OCI-LY7 (cell line): ENCODE measurements around the gene TMED8. TPM values are rescaled to one million over a fixed set of nuclear protein-coding genes. Genes with fewer than 3 reads are reported as not detected.

Experiments used
- BruUV-seq: library from RNA; stranded (reverse); fragments of 400-500 nt; replicated peaks from 2 replicates; lab custom pipeline; 2021; lab: Mats Ljungman, UMichigan
- CTCF ChIA-PET: fragments of 300-600 bp; sonication (Branson Sonifier 250); formaldehyde crosslinking; loops from one replicate; lab custom pipeline; 2022; ENCODE audit warnings: antibody characterized with exemption; ENCODE audit not compliant: unreplicated experiment; lab: Charles Lee
- POLR2A ChIA-PET: fragments of 300-600 bp; sonication (Branson Sonifier 250); formaldehyde crosslinking; loops from one replicate; lab custom pipeline; 2022; ENCODE audit warnings: antibody characterized with exemption; lab: Charles Lee
- DNase-seq: peaks from one replicate; pipeline ENCODE4 v3.0.0-alpha.2; 2015; ENCODE audit warnings: low spot score
- H2AFZ ChIP-seq: fragments of 200-600 bp; sonication (generic), shearing (Covaris generic); 2 replicates; pipeline ENCODE4 v1.6.1; 2014; ENCODE audit warnings: mild to moderate bottlenecking, antibody characterized with exemption, low read length, moderate library complexity
- H3K27ac ChIP-seq: fragments of 200-600 bp; sonication (generic); 2 replicates; pipeline ENCODE4 v1.5.1; 2014; ENCODE audit warnings: mixed run types, low read depth, mild to moderate bottlenecking, moderate library complexity, low read length, inconsistent platforms; ENCODE audit not compliant: poor library complexity, severe bottlenecking
- H3K36me3 ChIP-seq: fragments of 200-600 bp; sonication (generic); 2 replicates; pipeline ENCODE4 v1.6.1; 2014; ENCODE audit warnings: mild to moderate bottlenecking, antibody characterized with exemption, low read length, moderate library complexity, mixed read lengths; ENCODE audit not compliant: insufficient read depth
- H3K4me1 ChIP-seq: fragments of 200-600 bp; sonication (generic); 2 replicates; pipeline ENCODE4 v1.5.1; 2014; ENCODE audit warnings: mild to moderate bottlenecking, low read length; ENCODE audit not compliant: insufficient read depth, poor library complexity, severe bottlenecking
- H3K4me2 ChIP-seq: fragments of 200-600 bp; sonication (generic); 2 replicates; pipeline ENCODE4 v1.6.1; 2014; ENCODE audit warnings: mild to moderate bottlenecking, low read length
- H3K4me3 ChIP-seq: fragments of 200-600 bp; sonication (generic); 2 replicates; pipeline ENCODE4 v1.5.1; 2014; ENCODE audit warnings: mild to moderate bottlenecking, low read depth, low read length; ENCODE audit not compliant: poor library complexity, severe bottlenecking
- H3K79me2 ChIP-seq: fragments of 200-600 bp; sonication (generic); 2 replicates; pipeline ENCODE4 v1.6.1; 2016; ENCODE audit warnings: low read depth, mild to moderate bottlenecking, low read length, moderate library complexity, mixed read lengths; ENCODE audit not compliant: insufficient read depth
- H3K9me2 ChIP-seq: fragments of 200-600 bp; sonication (generic); 2 replicates; pipeline ENCODE4 v1.6.1; 2016; ENCODE audit warnings: mild to moderate bottlenecking, low read length, mixed read lengths; ENCODE audit not compliant: insufficient read depth
- H3K9me3 ChIP-seq: fragments of 200-600 bp; sonication (generic); 2 replicates; pipeline ENCODE4 v1.6.1; 2014; ENCODE audit warnings: mild to moderate bottlenecking, mixed run types, low read length, mixed read lengths
- H4K20me1 ChIP-seq: fragments of 200-600 bp; sonication (generic); 2 replicates; pipeline ENCODE4 v1.6.1; 2014; ENCODE audit warnings: mild to moderate bottlenecking, antibody characterized with exemption, low read length, moderate library complexity, mixed read lengths; ENCODE audit not compliant: insufficient read depth
- CTCF ChIP-seq: fragments of 200-600 bp; sonication (generic); conservative IDR thresholded peaks from 2 replicates; pipeline ENCODE4 v1.5.1; 2014; ENCODE audit warnings: mild to moderate bottlenecking, antibody characterized with exemption, low read length, moderate library complexity, mixed read lengths
- EZH2phosphoT487 ChIP-seq: fragments of 200-600 bp; sonication (generic); IDR thresholded peaks from 2 replicates; pipeline ENCODE4 v1.6.1; 2018; ENCODE audit warnings: low read depth, borderline replicate concordance, mild to moderate bottlenecking, mixed run types, antibody characterized with exemption, low read length, moderate library complexity, mixed read lengths
- intact Hi-C: fragments of 100-400 bp; cut with micrococcal nuclease; formaldehyde crosslinking; loops from one replicate; pipeline ENCODE4 v1.10.0; 2022; ENCODE audit not compliant: unreplicated experiment
- total RNA-seq, 2 experiments: library from RNA; depleted of rRNA in 1 of 2; stranded (reverse); fragments of >200 nt in 1 of 2; shearing (Covaris generic) in 1 of 2; gene quantifications; 2 replicates each; pipeline ENCODE4 v1.2.3, GENCODE V29; 2014 to 2022

The TMED8 gene
- total RNA-seq, 2 experiments from 2014 or later = 21.9 to 45.4 TPM

DNA sequence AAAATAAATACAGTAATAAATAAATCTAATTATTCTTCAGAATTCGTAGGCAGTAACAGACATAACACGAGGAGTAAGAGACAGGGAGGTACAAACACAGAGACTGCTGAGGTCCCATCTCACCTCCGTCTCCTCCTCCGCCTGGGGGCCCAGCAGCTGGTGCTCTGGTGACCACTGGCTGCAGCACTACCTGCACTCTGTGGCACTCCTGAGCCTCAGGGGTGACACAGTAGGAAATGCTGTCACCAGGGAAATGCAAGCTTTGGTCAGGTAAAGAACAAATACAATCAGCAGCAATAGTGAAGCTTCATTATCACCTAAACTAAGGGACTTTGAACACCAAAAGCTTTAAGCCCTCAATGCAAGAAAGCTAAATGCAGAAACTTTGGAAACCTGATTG is 36.5 kb downstream of the TMED8 start:
- ChIA-PET POLR2A (interaction anchor here (0.7 to 1.1 kb wide), 2 partner anchors 19 to 37 kb away, joined by 5 read pairs; partner anchors contain the start of genes SAMD15 and TMED8), CTCF (no interaction called here)
- TF ChIP-seq CTCF (no peak), EZH2phosphoT487 (no peak)
- no peaks in the 10 kb centered on the region for H4K20me1 ChIP-seq
- H2AFZ ChIP-seq = no peak overlapping the region
- no peaks in the 10 kb centered on the region for H3K79me2 ChIP-seq
- BruUV-seq = no TSS peak
- H3K4me1 ChIP-seq = no peaks in the 10 kb centered on the region
- no peaks in the 10 kb centered on the region for H3K9me3 ChIP-seq
- peaks cover 97% of the 10 kb centered on the region for H3K36me3 ChIP-seq
- H3K27ac ChIP-seq = no peak overlapping the region
- H3K9me2 ChIP-seq = no peaks in the 10 kb centered on the region
- no peak for DNase-seq
- no peak overlapping the region for H3K4me2 ChIP-seq
- H3K4me3 ChIP-seq = no peak overlapping the region
- intact Hi-C loops = no loop called here

DNA sequence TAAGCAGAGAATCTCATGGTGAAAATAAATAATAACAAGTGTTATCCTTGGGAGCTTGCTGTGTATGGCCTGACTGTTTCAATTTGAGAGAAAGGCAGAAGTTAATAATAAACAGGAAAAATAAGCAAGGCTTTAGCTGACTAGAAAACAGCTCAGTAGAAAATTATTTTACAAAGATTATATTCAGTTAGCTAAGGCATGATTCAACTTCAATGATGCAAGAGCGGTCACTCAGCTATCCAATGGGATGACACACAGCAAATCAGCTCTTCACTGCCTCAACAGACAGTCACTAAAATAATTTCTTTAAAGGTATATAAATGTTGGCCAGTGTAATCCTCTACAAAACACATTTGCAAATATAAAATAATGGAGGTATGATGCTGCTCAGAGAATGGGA is 37.5 kb downstream of the TMED8 start:
- no peaks in the 10 kb centered on the region for H3K9me2 ChIP-seq
- no peaks in the 10 kb centered on the region for H3K4me1 ChIP-seq
- CTCF ChIA-PET = no interaction called here

More for the DNA sequence above, 37.5 kb downstream of the TMED8 start:
- intact Hi-C loops = no loop called here
- BruUV-seq = no TSS peak
- peaks cover 90% of the 10 kb centered on the region for H3K36me3 ChIP-seq
- no peak overlapping the region for H3K4me2 ChIP-seq
- POLR2A ChIA-PET = interaction anchor here (0.6 kb wide), 1 partner anchor 28 kb away, joined by 3 read pairs; no protein-coding TSS in a partner anchor
- no peak for DNase-seq
- H3K9me3 ChIP-seq = no peaks in the 10 kb centered on the region
- no peak for TF ChIP-seq CTCF
- TF ChIP-seq EZH2phosphoT487 = no peak
- no peaks in the 10 kb centered on the region for H4K20me1 ChIP-seq
- H3K27ac ChIP-seq = no peak overlapping the region
- no peak overlapping the region for H2AFZ ChIP-seq
- no peak overlapping the region for H3K4me3 ChIP-seq
- H3K79me2 ChIP-seq = no peaks in the 10 kb centered on the region
